ENCODE results near the gene HSP90B1.

Gene HSP90B1

DNA sequence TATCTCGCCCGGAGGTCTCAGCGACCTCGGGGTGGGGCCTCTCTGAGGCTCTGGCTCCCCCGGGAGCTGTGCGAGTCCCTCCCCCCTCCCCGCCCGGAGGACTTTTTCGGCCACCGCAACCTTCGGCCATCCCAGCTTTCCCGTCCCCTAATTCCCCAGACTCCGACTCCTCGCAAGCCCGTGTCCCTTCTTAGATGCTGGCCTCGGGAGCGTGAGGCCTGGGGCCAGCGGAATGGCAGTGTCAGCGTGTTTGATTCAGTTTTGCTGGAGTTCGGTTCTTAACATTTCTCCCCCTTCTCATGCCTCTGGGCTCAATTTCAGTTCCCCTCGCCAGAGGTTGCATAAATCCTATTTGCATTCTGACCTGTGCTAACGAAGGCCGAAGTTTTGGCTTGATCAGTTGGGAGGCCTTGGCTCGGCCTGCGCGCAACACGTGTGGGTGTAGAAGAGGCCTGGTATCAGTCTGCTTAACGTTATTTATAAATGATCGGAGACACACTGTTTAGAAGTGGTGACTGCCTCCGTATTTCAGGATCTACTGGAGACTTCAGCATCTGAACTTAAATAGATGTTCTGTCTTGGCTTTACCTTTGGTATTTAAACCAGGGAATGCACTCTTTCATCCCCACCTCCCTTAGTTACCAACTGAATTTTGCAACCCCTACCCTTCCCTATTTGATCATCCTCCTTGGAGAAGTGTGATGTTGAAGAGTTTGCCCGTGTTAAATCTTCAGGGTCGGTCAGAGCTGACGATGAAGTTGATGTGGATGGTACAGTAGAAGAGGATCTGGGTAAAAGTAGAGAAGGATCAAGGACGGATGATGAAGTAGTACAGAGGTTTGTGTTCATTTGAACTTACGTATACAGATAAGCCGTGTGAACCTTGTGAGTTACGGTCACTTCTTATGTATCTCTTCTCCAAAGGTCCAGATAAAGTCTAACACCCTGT, 851 bp downstream of the HSP90B1 start:
- no peak for DNase-seq

DNA sequence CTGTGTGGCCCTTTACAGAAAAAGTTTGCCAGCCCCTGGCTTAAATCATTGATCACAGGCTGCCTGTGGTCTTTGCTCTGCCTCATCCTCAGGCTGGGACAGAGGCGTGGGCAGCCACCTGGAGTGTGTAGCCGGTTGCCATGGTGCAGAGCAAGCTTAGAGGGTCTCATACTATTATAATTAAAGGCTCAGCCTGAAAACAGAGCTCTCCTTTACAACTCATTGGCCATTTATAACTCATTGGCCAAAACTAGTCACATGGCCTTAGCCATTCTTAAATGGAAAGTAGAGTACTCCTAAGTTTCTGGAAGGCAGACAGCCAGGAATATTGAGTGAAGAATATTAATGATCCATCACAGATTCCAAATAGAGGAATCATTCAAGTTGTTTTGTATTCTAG, 3.0 kb downstream of the HSP90B1 start:
- DNase-seq: no peak

DNA sequence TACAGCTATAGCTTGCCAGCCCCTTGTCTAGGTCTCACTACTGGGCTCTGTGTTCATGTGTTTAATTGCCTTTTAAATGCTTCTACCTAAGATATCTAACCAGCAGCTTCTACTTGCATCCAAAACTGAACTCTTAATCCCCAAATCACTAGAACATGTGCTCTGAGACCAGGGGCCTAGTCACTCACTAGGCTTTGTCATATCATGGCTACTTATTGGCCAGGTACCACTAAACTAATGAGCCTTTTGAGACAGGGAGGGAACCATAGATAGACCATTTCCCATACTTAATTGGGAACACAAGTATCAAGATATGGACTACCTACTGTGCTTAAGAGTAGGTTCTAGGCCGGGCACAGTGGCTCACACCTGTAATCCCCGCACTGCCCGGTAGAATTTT, 6.5 kb downstream of the HSP90B1 start:
- DNase-seq: no peak

DNA sequence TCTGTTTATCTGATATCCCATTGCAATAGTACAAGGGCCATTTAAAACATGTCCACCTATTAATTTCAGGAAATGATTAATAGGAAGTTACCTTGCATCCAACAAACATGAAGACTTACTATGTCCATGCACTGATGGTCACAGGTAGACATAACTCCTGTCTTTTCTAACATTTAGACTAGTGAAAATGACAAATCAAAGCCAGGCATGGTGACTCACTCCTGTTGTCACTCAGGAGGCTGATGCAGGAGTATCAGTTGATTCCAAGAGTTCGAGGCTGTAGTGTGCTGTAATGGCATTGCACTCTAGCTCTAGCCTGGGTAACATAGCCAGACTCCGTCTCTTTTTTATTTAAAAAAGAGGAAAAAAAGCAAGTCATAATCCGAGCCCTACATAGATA, 14.8 kb downstream of the HSP90B1 start:
- no peak for DNase-seq

DNA sequence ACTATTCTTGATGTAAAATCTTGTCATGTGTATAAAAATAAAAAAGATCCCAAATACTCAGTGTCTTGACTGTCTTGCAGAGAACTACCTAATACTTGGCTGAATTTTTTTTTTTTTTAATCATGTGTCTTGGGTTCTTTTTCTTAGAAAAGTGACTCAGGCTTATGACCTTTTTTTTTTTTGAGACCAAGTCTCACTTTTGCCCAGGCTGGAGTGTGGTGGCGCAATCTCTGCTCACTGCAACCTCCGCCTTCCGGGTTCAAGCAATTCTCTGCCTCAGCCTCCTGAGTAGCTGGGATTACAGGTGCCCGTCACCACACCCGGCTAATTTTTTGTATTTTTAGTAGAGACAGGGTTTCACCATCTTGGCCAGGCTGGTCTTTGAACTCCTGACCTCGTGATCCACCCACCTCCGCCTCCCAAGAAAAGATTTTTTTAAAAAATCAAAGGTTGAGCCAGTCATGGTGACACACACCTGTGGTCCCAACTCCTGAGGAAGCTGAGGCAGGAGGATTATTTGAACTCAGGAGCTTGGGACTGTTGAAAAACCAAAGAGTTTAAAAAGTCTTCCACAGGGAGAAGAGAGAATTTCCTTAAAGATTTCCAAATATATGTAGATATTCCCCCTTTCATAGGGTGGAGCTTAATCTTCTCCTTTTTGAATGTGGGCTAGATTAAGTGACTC, 17.8 kb downstream of the HSP90B1 start:
- no peak for DNase-seq

DNA sequence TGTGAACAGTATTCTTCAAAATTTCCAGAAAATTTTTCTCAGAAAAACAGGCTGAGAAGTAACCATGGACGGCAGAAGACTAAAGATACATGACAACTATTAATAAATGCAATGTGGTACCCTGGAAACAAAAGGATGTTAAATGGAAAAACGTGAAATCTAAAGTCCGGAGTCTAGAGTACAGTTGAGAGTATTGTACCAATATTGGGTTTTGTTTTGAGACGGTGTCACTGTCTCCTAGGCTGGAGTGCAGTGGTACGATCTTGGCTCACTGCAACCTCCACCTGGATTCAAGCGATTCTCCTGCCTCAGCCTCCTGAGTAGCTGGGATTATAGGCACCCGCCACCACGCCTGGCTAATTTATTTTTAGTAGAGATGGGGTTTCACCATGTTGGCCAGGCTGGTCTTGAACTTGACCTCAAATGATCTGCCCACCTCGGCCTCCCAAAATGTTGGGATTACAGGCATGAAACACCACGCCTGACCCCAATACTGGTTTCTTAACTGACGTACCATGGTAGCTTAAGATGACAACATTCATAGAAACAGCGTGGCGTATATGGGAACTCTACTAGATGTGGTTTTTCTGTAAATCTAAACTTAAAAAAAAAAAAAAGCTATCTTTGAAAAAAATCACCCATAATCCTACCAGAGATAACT, 18.7 kb downstream of the HSP90B1 start:
- DNase-seq: no peak

DNA sequence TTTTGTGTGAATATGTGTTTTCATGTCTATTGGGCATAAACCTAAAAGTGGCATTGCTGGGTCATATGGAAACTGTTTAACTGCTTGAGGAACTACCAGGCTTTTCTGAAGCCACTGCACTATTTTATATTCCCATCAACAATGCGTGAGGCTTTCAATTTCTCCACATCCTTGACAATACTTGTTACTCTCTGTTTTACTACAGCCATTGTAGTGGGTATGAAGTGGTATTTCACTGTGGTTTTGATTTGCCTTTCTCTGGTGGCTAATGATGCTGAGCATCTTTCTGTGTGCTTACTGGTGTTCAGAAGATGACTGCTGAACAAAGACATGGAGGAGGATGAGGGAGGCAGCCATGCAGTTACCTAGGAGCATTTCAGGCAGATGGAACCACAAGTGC, 22.3 kb downstream of the HSP90B1 start:
- DNase-seq: no peak

DNA sequence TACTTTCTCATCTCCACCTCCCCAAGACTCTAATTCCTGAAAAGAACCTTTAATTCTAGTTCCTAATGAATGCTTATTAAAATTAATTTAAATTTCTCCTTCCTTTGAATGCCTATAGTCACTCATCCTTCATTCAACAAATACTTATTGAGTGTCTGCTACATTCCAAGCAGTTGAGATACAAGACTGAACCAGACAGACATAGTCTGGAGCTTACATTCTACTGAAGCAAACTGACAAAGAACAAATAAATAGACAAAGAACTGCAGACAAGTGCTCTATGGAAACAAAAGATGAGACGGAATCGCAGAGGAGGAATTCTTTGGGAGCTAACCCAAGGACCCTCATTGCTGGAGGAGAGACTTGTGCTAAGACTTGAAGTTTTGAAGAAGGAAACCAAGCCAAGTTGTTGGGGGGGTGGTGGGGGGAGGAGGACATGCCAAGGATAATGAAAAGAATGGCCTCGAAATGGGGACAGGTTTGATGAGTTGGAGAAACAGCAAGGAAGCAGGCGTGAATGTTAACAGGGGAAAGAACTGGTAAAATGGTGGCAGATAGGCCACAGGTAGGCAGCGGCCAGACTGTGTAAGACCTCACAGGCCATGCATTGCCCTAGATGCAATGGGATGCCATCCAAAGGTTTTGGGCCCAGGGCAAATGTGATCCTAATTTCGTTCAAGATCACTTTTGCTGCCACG, 25.8 kb downstream of the HSP90B1 start:
- no peak for DNase-seq

DNA sequence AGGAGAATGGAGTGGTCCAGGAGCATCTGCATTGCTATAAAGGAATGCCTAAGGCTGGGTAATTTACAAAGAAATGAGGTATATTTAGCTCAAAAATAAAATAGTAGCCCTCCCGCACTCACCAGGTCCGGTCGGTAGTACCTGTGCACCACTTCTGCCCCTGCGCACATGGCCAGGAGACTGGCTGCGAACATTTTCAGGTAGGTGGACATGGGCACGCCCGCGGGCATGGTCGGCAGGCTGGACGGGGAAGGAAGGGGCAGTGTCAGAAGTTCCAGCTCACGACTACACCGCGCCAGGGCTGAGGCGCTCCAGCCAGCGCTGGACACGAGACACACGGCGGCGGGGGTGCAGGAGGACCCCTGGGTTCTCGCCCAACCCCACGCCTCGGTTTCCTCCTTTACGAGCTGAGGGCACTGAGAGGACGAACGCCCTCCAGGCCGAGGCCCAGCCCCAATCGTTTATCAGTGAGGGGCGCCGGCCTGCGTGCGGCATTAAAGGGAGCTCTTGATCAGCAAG, 26.4 kb downstream of the HSP90B1 start:
- DNase-seq: no peak

DNA sequence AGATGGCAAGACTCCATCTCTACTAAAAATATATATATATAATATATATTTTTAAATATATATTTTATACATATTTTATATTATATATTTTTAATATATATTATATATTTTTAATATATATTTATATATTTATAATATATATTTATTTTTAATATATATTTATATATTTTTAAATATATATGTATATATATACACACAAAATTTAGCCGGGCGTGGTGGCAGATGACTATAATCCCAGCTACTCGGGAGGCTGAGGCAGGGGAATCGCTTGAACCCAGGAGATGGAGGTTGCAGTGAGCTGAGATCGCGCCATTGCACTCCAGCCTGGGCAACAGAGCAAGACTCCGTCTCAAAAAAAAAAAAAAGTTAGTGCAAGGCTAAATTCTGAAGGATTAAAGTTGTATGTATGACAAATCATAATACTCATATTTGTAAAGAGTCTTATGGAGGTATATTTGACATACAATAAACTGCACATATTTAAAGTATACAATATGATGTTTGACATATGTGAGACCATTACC, 27.7 kb downstream of the HSP90B1 start:
- DNase-seq: no peak

DNA sequence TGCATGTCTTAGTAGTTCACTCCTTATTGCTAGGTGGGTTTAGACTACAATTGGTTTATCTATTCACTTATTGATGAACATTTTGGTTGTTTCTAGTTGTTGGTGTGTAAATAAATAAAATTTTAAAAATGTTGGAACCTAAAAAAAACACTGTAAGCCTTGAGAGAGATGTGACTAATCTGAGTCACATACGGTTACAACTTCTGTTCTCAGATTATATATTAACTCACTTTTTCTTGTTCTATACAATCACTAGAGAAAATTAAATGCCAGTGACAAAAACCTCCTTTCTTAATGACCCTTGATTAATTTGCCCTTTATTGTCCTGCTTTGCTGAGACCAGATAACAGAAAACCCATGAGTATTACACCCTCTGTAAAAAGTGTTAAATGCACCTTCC, 28.4 kb downstream of the HSP90B1 start:
- DNase-seq: no peak

DNA sequence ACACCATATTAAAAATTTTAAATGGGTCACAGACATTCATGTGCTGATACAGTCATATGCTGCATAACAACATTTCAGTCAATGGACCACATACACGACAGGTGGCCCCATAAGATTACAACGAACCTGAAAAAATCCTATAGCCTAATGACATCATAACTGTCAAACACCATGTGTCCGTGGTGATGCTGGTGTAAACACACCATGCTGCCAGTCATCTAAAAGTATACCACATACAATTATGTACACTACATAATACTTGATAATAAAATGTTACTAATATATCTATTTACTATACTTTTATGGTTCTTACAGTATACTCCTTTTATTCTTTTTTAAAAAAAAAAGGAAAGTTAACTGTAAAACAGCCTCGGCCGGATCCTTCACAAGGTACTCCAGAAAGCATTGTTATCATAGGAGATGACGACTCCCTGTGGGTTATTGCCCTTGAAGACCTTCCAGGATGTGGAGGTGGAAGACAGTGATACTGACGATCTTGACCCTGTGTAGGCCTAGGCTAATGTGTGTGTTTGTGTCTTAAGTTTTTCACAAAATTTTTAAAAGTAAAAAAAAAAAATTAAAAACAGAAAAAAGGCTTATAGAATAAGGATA, 30.5 kb downstream of the HSP90B1 start:
- no peak for DNase-seq

DNA sequence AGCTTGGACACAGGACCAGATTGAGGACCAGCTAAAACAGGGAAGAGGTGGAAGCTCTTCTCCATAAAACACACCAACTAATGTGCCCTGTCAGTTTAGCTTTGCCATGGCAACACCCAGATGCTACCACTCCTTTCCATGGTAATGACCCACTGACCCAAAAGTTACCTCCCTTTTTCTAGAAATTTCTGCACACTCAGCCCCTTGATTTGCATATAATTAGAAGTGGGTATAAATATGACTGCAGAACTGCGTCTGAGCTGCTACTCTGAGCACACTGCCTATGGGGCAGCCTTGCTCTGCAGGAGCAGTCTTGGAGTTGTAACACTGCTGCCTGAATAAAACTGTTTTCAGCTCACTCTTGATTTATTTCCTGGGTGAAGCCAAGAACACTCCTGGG, 32.3 kb downstream of the HSP90B1 start:
- no peak for DNase-seq

DNA sequence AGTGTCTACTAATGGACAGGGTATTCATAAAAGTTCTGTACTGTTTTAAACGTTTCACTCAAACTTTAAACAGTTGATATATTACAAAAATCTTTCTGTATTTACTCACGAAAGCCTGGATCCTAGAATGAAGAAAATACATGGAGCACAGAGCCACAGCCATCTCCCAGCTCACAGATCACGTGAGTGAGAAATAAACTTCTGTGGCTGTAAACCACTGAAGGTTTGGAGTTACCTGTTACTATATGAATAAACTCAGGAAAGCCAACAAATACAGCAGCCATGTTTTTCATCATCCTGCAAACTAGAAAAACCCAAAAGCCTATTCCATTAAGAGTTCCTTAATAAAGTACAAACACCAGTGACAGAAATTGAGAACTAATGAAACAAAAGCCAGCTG, 34.6 kb downstream of the HSP90B1 start:
- no peak for DNase-seq

DNA sequence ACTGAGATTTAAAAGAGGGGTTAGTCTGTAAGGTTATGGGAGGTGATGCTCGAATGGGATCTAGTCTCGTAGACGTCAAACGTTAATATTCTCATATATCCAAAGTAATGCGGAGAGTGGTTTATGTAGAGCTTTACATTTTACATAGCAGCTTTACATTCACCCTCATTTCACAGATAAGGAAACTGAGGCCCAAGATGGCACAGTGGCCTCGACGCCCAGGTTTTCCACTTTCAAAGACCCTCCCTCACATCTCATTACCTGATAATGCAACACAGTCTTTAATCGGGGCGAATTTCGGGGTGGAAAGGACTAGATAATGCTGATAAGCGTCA, 35.0 kb downstream of the HSP90B1 start:
- no peak for DNase-seq

DNA sequence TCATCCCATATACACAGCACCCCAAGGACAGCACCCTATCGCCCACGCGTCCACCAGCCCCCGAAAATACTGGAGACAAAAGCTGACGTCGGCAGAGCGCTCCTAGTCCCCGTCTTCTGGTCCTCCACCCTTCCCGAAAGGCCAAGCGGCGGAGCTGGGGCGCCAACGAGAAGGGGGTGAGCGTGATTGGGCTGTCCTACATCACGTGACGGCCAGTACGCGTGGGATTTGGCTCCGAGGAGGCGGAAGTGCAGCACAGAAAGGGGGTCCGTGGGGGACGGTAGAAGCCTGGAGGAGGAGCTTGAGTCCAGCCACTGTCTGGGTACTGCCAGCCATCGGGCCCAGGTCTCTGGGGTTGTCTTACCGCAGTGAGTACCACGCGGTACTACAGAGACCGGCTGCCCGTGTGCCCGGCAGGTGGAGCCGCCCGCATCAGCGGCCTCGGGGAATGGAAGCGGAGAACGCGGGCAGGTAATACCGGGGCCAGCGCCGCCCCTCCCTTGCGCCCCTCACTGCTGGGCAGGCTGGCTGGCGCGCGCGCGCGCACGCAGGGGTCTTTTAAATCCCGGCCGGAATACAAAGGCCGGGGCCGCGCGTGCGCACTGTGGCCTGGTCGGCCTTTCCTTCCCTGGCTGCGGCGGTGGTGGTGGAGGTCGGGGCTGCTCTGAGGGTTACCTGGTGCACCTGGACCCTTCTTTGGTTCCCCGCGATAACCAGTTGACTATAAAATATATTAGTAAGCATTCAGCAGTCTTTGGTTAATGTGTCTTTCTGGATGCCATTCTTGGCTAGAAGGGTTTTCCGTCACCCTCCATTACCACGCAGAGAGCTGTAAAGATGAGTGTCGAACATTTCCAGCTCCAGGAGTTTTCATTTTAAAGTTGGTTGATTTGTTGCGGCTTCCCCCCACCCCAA, 35.6 kb downstream of the HSP90B1 start, which contains the start of gene TDG:
TSS of gene TDG (plus strand) at position 283 of the 915 bp plus-strand sequence. CDS start at position 449, 166 bp downstream.
- DNase-seq: peak; percentile 98

DNA sequence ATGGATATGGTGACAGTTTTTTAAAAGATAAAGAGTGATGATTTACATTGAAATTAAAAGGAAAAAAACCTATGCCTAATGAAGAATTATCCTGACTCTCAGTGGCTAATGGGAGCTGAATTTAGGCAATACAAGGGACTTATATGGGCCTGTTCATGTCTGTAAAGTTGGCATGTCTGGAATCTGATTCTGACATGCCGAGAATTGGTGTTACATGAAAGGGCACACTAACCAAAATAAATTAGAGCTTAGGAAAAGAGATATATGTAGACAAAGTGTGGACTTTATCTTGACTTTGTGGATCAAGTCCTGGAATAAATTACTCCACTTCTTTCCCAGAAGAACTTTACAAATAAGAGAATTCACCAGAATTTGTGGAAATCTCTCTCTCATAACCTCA, 36.5 kb downstream of the HSP90B1 start:
- no peak for DNase-seq

DNA sequence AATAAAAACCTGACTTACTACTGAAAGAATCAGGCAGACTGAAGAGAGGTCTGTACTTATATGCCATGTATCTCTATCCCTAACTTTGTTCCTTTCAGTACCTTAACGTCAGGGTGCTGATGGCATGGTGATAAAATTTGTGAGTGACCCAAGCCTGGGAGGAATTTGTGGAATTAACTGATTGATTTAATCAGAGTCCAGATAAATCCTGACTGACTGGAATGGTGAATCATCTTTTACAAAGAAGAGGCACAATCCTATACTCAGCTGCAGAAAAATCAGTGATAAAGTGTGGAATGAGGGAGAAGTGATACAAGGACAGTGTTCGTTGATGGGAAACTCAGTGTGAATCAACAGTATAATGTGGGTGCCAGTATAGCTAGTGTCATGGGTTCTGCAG, 39.2 kb downstream of the HSP90B1 start:
- DNase-seq: no peak

DNA sequence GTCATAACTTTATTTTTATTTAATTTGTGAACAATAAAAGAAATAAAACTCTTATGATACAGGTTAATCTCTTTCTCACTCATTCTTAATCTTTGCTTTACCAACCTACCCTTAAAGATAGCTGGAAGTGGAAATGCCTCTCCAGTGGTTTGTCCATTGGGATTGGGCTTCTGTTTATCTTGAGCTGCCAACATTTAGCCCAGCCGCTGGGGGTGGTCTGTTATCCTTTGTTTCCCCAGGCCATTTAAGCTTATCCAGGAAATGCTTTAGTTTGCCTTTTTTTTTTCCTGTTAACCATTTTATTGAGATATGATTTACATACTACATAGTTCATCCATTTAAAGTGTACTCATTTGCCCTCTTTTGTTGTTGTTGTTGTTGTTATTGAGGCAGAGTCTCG, 43.7 kb downstream of the HSP90B1 start:
- no peak for DNase-seq

DNA sequence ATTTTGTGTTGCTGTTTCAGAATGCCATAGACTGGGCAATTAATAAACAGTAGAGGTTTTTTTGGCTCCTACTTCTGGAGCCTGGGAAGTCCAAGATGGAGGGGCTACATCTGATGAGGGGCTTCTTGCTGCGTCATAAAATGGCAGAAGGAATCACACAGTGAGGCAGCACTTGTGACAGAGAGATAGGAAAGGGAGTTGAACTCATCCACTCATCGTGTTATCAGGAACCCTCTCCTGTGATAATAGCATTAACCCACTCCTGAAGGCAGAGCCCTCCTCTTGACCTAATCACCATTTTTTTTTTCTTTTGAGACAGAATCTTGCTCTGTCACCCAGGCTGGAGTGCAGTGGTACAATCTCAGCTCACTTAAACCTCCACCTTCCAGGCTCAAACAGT, 45.2 kb downstream of the HSP90B1 start:
- DNase-seq: no peak

DNA sequence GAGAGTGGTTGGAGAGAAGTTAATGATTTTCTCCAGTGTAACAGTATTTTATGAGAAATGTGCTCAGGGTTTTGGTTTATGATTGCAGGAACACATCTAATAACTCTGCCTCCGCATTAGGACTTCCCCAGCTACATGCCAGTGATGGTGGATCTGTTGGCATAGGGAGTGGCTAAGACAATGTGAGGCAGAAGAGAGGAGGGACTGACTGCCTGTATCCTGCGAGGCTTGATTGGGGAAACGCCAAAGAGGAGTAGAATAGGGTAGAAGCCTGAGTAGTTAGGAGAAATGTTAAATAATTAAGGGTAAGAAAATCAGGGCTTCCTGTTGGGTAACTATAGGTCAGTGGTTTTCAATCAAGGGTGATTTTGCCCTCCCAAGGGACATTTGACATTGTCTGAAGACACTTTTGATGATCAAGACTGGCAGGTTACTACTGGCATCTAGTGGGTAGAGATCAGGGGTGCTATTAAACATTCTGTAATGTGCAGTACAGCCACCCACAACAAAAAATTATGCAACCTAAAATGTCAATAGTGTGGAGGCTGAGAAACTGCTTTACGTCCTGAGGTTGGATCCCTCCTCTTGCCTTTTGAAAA, 48.3 kb downstream of the HSP90B1 start:
- DNase-seq: no peak
